Stimulated activated CD4-positive, alpha-beta T cell treated with anti-CD3 and anti-CD28 coated beads, Interleukin-15, amount 100 ng/mL, for 24 hours (primary cell): Measurements from ENCODE around the gene PPP6R2.

ENCODE experiments used
- DNase-seq: peaks from one replicate; pipeline ENCODE4 v3.0.0-alpha.2; 2020

The PPP6R2 gene

DNA sequence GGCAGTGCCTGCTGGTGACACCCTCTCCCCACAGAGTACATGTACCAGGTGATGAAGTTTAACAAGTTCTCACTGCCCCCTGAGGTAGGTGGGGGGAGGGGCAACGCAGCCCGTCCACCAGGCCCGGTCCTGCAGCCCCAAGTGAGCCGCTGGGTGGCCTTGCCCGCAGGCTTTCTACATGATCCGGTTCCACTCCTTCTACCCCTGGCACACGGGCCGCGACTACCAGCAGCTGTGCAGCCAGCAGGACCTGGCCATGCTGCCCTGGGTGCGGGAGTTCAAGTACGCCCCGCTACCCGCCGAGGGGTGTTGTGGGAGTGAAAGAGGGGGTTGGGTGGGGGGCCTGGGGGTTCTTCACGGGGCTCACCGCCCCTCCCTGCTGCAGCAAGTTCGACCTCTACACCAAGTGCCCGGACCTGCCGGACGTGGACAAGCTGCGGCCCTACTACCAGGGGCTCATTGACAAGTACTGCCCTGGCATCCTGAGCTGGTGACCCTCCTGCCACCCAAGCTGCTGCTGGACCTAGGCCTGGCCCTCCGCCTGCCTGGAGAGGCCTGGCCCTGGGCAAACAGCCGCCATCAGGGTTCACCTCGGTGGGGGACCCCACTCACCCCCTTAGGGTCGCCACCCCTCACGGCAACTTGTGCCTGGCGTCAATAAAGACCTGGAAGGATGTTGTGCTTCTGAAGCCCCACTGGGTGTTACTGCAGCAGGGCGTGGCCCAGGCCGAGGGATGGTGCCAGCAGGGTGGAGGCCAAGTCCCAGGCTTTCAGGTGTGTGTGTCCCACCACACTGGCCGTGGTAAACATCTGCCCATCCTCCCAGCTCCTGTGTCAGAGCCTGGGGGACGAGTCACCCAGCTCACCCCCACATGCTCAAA is 146.5 kb downstream of the PPP6R2 start:
- DNase-seq, result no peak

- peak; percentile 39 for DNase-seq
These were observed 147.6 kb downstream of the PPP6R2 start for GRCh38 chr22:50490531-50491308.
